Stimulated activated CD4-positive, alpha-beta T cell treated with anti-CD3 and anti-CD28 coated beads, TNF-alpha, amount 100 ng/mL, for 48 hours (primary cell): ENCODE data around the gene PLEKHB1.
"Not testable (repeated sequence)": the region's sequence is repeated elsewhere in the genome, so short reads cannot be mapped to it uniquely, and the experiment has no call there.

Experiments used
- DNase-seq, 3 donors: peaks; one replicate each; pipeline ENCODE4 v3.0.0-alpha.2; 2020; ENCODE audit warnings: low read depth in 3 of 3

PLEKHB1 gene

GRCh38 chr11:73676552-73676951 is 30.2 kb downstream of the PLEKHB1 start:
- not testable (repeated sequence) for DNase-seq

- no peak for DNase-seq
These were observed 34.3 kb downstream of the PLEKHB1 start for GRCh38 chr11:73680687-73681086.

- no peak for DNase-seq
These were observed 47.6 kb downstream of the PLEKHB1 start for GRCh38 chr11:73693899-73694525.

GRCh38 chr11:73705053-73705452 is 58.7 kb downstream of the PLEKHB1 start:
- no peak for DNase-seq

- DNase-seq: no peak
These were observed 64.6 kb downstream of the PLEKHB1 start for GRCh38 chr11:73710964-73711363.
